Measurements from ENCODE around the gene TPSG1.

- no peak for TF ChIP-seq POLR2A (IDR thresholded peaks at IDR 0.05; ENCODE audit: low read depth, low read length)
- no peak for TF ChIP-seq POLR2AphosphoS5 (IDR thresholded peaks at IDR 0.05; ENCODE audit: low read depth, low read length)
These were observed 38.7 kb upstream of the TPSG1 start for GRCh38 chr16:1263591-1264344.

Measured in GM12892 (cell line).